ENCODE results near the gene PRDX6.

PRDX6 gene

GRCh38 chr1:173451981-173452380, 25.2 kb upstream of the PRDX6 start:
- TF ChIP-seq CTCF (IDR thresholded peaks at IDR 0.05): no peak

GRCh38 chr1:173453982-173454381, 23.2 kb upstream of the PRDX6 start:
- TF ChIP-seq CTCF (IDR thresholded peaks at IDR 0.05): no peak

- TF ChIP-seq CTCF (IDR thresholded peaks at IDR 0.05): no peak
Observed at GRCh38 chr1:173454966-173455524, 22.1 kb upstream of the PRDX6 start.

- TF ChIP-seq CTCF (IDR thresholded peaks at IDR 0.05): no peak
Observed at GRCh38 chr1:173459885-173460284, 17.2 kb upstream of the PRDX6 start.

GRCh38 chr1:173467426-173467825, 9.7 kb upstream of the PRDX6 start:
- TF ChIP-seq CTCF (IDR thresholded peaks at IDR 0.05): no peak

- TF ChIP-seq CTCF (IDR thresholded peaks at IDR 0.05): no peak
Observed at GRCh38 chr1:173469656-173470055, 7.5 kb upstream of the PRDX6 start.

GRCh38 chr1:173470608-173471007, 6.5 kb upstream of the PRDX6 start:
- TF ChIP-seq CTCF (IDR thresholded peaks at IDR 0.05): no peak

GRCh38 chr1:173473599-173474011, 3.5 kb upstream of the PRDX6 start:
- no peak for TF ChIP-seq CTCF (IDR thresholded peaks at IDR 0.05)

Measured in LNCAP (cell line).